ENCODE data around the gene NTMT1.
"Not testable (repeated sequence)": the region's sequence is repeated elsewhere in the genome, so short reads cannot be mapped to it uniquely, and the experiment has no call there.

NTMT1 gene

GRCh38 chr9:129590466-129590865, 35.5 kb upstream of the NTMT1 start:
- no peak for DNase-seq (ENCODE audit: low read depth in 2 of 2)
- no peak overlapping the region for H3K4me3 ChIP-seq (replicated peaks in 1 of 2; ENCODE audit: low read depth in 2 of 2, low read length in 2 of 2)
- no peak for TF ChIP-seq CTCF (IDR thresholded peaks at IDR 0.05; ENCODE audit: low read depth, low read length)

GRCh38 chr9:129591916-129592315, 34.0 kb upstream of the NTMT1 start:
- no peak for TF ChIP-seq CTCF (IDR thresholded peaks at IDR 0.05; ENCODE audit: low read depth, low read length)

GRCh38 chr9:129592790-129593189, 33.2 kb upstream of the NTMT1 start:
- DNase-seq (ENCODE audit: low read depth in 2 of 2); H3K4me3 ChIP-seq (replicated peaks in 1 of 2; ENCODE audit: low read depth in 2 of 2, low read length in 2 of 2): not testable (repeated sequence)

More at GRCh38 chr9:129591916-129592315, 34.0 kb upstream of the NTMT1 start:
- H3K4me3 ChIP-seq (replicated peaks in 1 of 2; ENCODE audit: low read depth in 2 of 2, low read length in 2 of 2): no peak overlapping the region
- no peak for DNase-seq (ENCODE audit: low read depth in 2 of 2)

GRCh38 chr9:129594632-129595031, 31.3 kb upstream of the NTMT1 start:
- no peak for TF ChIP-seq CTCF (IDR thresholded peaks at IDR 0.05; ENCODE audit: low read depth, low read length)
- no peak for DNase-seq (ENCODE audit: low read depth in 2 of 2)

GRCh38 chr9:129595311-129595741, 30.6 kb upstream of the NTMT1 start:
- H3K4me3 ChIP-seq (replicated peaks in 1 of 2; ENCODE audit: low read depth in 2 of 2, low read length in 2 of 2): no peak overlapping the region
- TF ChIP-seq CTCF (IDR thresholded peaks at IDR 0.05; ENCODE audit: low read depth, low read length): no peak
- peak in 1 of 2 donors; percentile 20 for DNase-seq (ENCODE audit: low read depth in 2 of 2)

More at GRCh38 chr9:129594632-129595031, 31.3 kb upstream of the NTMT1 start:
- H3K4me3 ChIP-seq (replicated peaks in 1 of 2; ENCODE audit: low read depth in 2 of 2, low read length in 2 of 2): no peak overlapping the region

GRCh38 chr9:129595903-129596540, 29.9 kb upstream of the NTMT1 start:
- no peak for TF ChIP-seq CTCF (IDR thresholded peaks at IDR 0.05; ENCODE audit: low read depth, low read length)
- H3K4me3 ChIP-seq (replicated peaks in 1 of 2; ENCODE audit: low read depth in 2 of 2, low read length in 2 of 2): no peak overlapping the region
- DNase-seq (ENCODE audit: low read depth in 2 of 2): no peak

- no peak for TF ChIP-seq CTCF (IDR thresholded peaks at IDR 0.05; ENCODE audit: low read depth, low read length)
- DNase-seq (ENCODE audit: low read depth in 2 of 2): peak; percentile 78 to 82
- peak overlapping the region; percentile 23 to 46 for H3K4me3 ChIP-seq (replicated peaks in 1 of 2; ENCODE audit: low read depth in 2 of 2, low read length in 2 of 2)
Measured at GRCh38 chr9:129596541-129597331, 29.2 kb upstream of the NTMT1 start.
